ENCODE measurements around the gene PRDM16.

PRDM16 gene

GRCh38 chr1:3128431-3129132 lies 59.6 kb downstream of the PRDM16 start:
- DNase-seq = no peak

GRCh38 chr1:3129133-3129490 lies 60.1 kb downstream of the PRDM16 start:
- DNase-seq = no peak

- no peak for DNase-seq
Observed at GRCh38 chr1:3130268-3130667, 61.3 kb downstream of the PRDM16 start.

- no peak for DNase-seq
Observed at GRCh38 chr1:3132660-3133059, 63.7 kb downstream of the PRDM16 start.

GRCh38 chr1:3133686-3134085 lies 64.7 kb downstream of the PRDM16 start:
- DNase-seq = no peak

- no peak for DNase-seq
Observed at GRCh38 chr1:3134381-3135072, 65.5 kb downstream of the PRDM16 start.

- DNase-seq = no peak
Observed at GRCh38 chr1:3135073-3135702, 66.2 kb downstream of the PRDM16 start.

GRCh38 chr1:3135744-3136455 lies 66.9 kb downstream of the PRDM16 start:
- no peak for DNase-seq

GRCh38 chr1:3136532-3136931 lies 67.5 kb downstream of the PRDM16 start:
- no peak for DNase-seq

- DNase-seq = no peak
Observed at GRCh38 chr1:3137111-3138100, 68.4 kb downstream of the PRDM16 start.

- DNase-seq = no peak
Observed at GRCh38 chr1:3138623-3139151, 69.7 kb downstream of the PRDM16 start.

- no peak for DNase-seq
Observed at GRCh38 chr1:3139451-3139852, 70.4 kb downstream of the PRDM16 start.

GRCh38 chr1:3139871-3140361 lies 70.9 kb downstream of the PRDM16 start:
- DNase-seq = no peak

GRCh38 chr1:3140437-3140836 lies 71.4 kb downstream of the PRDM16 start:
- DNase-seq = no peak

GRCh38 chr1:3141129-3141528 lies 72.1 kb downstream of the PRDM16 start:
- DNase-seq = no peak

- DNase-seq = no peak
Observed at GRCh38 chr1:3141836-3142235, 72.8 kb downstream of the PRDM16 start.

GRCh38 chr1:3142236-3142635 lies 73.2 kb downstream of the PRDM16 start:
- DNase-seq = no peak

GRCh38 chr1:3142751-3143150 lies 73.7 kb downstream of the PRDM16 start:
- DNase-seq = no peak

GRCh38 chr1:3145532-3146325 lies 76.7 kb downstream of the PRDM16 start:
- no peak for DNase-seq

- DNase-seq = no peak
Observed at GRCh38 chr1:3146458-3146857, 77.5 kb downstream of the PRDM16 start.

- DNase-seq = no peak
Observed at GRCh38 chr1:3146907-3147306, 77.9 kb downstream of the PRDM16 start.
